Stimulated activated CD4-positive, alpha-beta T cell treated with anti-CD3 and anti-CD28 coated beads, Interleukin-1b, Interleukin-23, amount 100 ng/mL, for 4 hours (primary cell): ENCODE data around the gene CLEC2L.
"Not testable (repeated sequence)": the region's sequence is repeated elsewhere in the genome, so short reads cannot be mapped to it uniquely, and the experiment has no call there.

Experiments used
- DNase-seq, 2 donors: peaks; one replicate each; pipeline ENCODE4 v3.0.0-alpha.2; 2020; ENCODE audit warnings: low read depth in 2 of 2

CLEC2L gene

GRCh38 chr7:139523968-139524815, 707 bp downstream of the CLEC2L start:
- DNase-seq, result no peak

DNA sequence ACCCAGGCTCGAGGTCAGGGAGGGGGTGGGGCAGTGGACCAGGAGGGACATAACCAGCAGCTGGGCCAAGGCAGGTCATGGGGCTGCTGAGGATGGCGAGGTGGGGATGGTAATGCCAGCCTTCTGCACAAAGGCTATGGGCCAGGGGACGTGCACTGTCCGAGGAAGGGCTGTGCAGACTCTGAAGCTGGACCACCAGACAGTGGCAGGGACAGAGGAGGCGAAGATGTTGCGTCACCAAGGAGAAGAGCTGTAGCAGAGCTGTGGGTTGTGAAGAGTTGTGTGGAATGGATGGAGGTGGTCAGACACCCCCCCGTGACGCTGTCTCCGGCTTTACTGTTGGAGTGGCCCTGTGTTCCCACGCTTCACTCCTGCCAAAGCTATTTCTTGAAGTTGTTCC, 1.8 kb downstream of the CLEC2L start:
- no peak for DNase-seq

DNA sequence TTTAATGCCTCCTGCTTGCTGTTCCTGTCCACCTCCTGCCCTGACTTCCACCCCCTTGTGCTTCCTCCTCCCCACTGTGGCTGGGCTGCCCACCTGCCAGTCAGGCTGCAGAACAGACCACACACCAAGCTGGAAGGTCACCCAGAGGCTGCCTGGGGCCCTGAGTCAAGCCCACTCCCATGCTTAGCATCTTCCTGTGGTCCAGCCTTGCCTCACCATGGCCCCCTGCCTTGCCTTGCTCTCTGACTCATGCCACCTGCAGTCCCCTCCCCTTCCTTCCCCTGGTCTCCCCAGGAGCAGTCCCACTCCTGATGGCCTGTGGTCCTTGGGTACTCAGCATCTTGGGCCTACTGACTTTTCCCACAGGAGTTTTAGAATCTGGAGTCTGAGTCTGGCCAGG, 2.3 kb downstream of the CLEC2L start:
- no peak for DNase-seq

DNA sequence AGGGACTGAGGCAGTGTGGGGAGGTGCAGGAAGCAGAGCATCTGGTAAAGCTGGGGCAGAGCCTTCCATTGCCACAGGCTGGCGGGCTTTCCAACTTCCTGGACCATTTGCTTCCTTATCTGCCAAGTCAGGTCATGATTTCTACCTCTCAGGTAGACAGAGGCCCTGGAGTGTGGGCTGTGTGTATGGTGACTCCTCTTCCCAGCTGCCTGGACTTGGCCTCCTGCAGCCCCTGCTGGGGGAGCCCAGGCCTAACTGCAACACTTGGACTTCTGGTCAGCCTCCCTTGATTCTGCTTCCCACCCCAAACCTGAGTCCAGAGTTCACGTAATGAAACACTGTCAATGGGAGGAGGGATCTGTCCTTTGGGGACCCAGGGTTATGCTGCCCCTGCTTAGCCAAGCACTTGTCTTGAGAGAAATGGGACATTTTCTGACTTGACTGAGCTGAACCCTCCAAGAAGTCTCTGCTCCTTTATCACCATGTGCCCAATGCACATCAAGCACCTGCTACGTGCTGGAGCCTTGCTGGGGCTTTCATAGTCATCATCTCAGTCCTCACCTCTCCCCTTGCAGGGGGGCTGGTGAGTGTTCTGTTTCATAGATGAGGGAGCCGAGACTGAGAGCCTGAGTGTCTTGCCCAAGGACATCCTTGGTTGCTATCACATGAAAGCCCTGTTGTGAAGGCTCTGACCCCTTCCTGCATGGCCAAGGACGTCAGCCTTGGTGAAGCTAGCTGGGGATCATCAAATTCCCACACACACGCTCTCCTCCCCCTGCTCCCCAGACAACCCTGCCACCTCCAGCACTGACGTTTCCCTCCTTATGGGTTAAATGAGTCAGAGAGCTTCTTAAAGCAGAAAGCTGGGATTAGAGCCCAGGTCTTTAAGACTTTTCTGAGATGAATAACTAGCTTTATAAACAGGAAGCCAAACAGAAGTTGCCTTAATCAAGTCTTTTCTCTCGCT, 3.4 kb downstream of the CLEC2L start:
- DNase-seq, result no peak

DNA sequence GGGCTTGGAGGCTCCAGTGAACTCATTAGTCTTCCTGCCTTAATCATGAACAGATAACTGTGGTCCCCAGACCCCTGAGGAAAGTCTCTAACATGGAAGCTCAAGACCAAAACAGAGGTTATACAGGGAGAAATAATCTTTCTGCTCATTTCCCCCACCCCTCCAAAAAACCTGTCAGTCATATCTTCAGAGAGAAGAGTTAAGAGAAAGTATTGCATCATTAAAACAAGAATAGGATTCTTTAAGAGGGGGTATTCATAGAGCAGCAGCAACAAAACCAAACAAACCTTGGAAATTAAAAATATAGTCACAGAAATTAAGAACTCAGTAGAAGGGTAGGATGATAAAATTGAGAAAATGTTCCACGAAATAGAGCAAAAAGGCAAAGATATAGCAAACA, 7.6 kb downstream of the CLEC2L start:
- no peak for DNase-seq

DNA sequence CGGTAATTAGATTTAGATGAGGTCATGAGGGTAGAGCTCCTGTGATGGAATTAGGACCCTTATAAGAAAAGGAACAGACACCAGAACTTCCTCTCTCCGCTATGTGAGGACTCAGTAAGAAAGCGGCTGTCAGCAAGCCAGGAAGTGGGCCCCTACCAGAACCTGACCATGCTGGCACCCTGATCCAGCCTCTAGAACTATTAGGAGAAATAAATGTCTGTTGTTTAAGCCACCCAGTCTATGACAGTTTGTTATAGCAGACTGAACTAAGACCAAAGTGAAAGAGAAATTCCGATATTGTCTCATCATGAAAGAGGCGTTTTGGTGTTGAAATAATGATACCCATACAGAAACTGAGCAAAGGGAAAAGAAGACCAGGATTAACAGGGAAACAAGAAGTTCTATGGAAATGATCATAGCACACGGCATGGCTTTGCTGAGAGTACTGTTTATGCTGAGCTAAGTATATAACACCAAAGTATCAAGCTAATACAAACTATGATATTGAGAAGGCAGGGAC, 9.2 kb downstream of the CLEC2L start:
- no peak for DNase-seq

DNA sequence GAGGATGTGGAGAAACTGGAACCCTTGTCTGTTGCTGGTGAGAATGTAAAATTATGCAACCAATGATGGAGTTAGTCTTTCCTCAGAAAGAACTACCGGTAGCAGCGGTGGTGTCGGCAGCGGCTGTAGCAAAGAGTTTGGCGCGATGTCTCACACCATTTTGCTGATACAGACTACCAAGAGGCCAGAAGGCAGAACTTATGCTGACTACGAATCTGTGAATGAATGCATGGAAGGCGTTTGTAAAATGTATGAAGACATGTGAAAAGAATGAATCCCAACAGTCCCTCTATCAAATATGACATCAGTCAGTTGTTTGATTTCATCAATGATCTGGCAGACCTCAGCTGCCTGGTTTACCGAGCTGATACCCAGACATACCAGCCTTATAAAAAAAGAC, 10.6 kb downstream of the CLEC2L start:
- no peak for DNase-seq

GRCh38 chr7:139534966-139535651, 11.6 kb downstream of the CLEC2L start:
- no peak for DNase-seq

- no peak for DNase-seq
Observed at GRCh38 chr7:139536152-139536551, 12.7 kb downstream of the CLEC2L start.

- DNase-seq, result no peak
Observed at GRCh38 chr7:139538881-139539635, 15.6 kb downstream of the CLEC2L start.

DNA sequence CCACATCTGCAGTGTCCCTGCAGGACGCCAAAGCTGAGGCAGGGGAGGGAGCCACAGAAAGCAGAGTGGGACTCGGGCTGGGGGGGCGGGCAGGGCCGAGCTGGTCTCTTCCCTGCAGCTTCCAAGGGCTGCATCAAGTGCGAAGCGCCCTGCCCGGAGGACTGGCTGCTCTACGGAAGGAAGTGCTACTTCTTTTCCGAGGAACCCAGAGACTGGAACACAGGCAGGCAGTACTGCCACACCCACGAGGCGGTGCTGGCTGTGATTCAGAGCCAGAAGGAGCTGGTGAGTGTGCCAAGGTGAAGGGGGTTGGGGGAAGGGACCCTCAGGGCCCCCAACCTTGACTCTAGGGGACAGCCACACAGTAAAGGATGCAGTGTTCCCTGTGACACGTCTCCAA, 16.7 kb downstream of the CLEC2L start:
- no peak for DNase-seq

DNA sequence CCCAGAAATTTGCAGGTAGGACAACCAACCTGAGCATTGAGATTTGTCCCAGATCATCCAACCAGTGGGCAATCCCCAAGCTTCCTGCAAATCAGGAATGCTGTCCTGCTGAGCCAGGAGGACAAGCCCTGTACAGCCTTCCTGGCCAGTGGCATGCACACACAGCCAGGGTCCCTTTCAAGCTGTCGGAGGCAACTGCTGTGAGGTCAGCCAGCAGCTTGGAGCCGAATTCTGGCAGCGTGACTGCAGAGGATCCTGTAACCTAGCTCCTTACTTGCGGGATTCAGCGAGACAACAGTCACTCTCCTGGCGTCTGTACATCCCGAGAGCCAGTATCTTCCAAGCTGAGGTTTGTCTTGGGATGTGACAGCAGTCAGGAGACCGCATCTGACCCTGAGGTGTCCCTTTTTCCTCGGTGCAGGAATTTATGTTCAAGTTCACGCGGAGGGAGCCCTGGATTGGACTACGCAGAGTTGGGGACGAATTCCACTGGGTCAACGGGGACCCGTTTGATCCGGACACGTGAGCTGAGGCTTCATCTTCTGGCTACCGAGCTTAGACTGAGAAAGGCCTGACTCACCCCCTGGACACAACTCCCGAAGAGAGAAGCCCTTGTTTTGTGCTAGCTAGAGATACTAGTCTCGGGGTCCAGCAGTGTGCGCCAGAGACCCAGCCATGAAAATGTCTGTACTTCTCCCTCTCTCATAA, 18.3 kb downstream of the CLEC2L start:
- no peak for DNase-seq

- no peak for DNase-seq
Observed at GRCh38 chr7:139542308-139543151, 19.0 kb downstream of the CLEC2L start.

DNA sequence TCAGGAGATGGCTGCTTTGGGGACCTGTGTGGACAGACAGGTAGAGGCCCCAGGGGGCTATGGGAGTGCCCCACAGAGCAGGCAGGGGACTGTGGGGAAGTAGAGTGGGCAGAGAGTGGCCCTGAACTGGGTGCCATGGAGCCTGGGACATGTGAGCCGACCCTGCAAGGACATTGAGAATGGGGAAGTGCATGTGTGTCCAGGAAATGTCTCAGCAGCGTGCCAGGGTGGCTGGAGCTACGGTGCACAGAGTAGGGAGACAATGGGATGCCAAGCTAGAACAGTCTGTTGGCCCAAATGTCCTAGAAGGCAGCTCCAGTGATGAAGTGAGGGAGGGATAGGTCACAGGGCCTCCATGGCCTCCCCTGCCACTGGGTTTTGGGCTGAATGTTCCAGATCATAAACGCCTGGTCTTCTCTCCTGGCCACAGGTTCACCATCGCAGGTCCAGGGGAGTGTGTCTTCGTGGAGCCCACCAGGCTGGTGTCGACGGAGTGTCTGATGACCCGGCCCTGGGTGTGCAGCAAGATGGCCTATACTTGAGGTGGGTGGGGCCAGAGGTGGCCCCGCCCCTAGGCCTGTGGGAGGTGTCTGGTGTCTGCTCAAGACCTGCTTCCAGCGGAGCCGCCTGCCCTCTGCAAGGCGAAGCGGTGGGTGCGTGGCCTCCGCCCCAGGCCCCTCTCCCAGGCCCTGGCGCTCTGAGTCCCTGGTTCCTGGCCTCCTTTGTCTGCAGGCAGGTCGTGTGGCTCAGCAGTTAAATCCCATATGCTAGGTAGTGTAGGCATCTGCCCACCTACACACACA, 20.5 kb downstream of the CLEC2L start:
- no peak for DNase-seq

- no peak for DNase-seq
Observed at GRCh38 chr7:139544645-139545044, 21.2 kb downstream of the CLEC2L start.

DNA sequence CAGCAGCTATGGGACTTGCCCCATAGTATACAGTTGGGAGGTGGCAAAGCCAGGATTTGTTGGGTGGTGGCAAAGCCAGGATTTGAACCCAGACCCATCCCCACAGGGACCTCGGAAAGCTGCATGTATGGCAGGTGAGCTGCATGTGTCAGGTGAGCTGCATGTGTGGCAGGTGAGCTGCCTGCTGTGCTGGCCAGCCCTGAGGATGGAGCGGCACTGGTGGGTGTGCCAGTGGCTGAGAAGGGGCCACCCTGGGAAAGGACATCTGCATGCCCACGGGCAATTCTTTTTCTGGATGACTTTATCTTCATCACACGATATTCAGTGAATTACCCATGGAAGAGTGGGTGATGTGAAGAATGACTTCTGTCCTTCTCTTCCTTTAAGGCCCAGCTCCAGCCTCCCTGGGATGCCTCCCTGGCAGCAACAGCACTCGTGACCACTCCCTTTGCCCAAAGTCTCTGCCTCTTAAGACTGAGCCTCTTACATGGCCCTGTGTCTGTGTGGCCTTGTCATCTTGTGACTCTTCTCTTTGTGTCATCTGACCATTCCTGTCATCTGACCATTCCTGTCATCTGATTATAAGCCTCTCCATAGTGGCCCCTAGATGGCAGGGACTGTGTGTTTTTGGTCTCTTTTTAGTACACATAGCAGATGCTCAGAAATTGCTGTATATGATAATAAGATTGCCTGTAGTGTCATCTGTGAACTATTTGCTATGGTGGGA, 25.0 kb downstream of the CLEC2L start:
- no peak for DNase-seq

DNA sequence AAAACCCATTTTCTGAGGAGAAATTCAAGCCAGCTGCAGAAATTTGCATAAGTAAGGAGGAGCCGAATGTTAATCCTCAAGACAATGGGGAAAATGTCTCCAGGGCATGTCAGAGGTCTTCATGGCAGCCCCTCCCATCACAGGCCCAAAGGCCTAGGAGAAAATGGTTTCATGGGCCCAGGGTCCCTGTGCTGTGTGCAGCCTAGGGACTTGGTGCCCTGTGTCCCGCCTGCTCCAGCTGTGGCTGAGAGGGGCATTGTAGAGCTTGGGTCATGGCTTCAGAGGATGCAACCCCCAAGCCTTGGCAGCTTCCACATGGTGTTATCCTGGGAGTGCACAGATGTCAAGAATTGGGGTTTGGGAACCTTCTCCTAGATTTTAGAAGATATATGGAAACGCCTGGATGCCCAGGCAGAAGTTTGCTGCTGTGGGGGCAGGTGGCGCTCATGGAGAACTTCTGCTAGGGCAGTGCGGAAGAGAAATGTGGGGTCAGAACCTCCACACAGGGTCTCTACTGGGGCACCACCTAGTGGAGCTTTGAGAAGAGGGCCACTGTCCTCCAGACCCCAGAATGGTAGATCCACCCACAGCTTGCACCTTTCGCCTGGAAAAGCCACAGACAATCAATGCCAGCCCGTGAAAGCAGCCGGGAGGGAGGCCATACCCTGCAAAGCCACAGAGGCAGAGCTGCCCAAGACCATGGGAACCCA, 30.7 kb downstream of the CLEC2L start:
- not testable (repeated sequence) for DNase-seq
